Natural killer cell (primary cell): ENCODE data around the gene COL11A1. TPM values are rescaled to one million over a fixed set of nuclear protein-coding genes. Genes with fewer than 3 reads are reported as not detected.
"Not testable (repeated sequence)": the region's sequence is repeated elsewhere in the genome, so short reads cannot be mapped to it uniquely, and the experiment has no call there.

ENCODE experiments used
- ATAC-seq, 3 donors: fragments of 150-1000 bp in 2 of 3; fragments of 200-7000 bp in 1 of 3; cut with Tn5 transposase; 1 replicate in 1 of 3; 2 replicates in 2 of 3; pipeline ENCODE4 v1.10.0; 2021; ENCODE audit warnings: mild to moderate bottlenecking in 2 of 3, moderate library complexity in 2 of 3
- DNase-seq, 2 donors: peaks; one replicate each; pipeline versions ENCODE4 v3.0.0 to v3.0.0-alpha.2; 2013 to 2021; ENCODE audit warnings: mixed read lengths in 1 of 2
- H3K27ac ChIP-seq: one replicate; pipeline ENCODE4 v1.5.1; 2013; ENCODE audit warnings: mild to moderate bottlenecking, low read length
- H3K27me3 ChIP-seq: one replicate; pipeline ENCODE4 v1.6.1; 2013; ENCODE audit warnings: low read length; ENCODE audit not compliant: control insufficient read depth, insufficient read depth
- H3K36me3 ChIP-seq: one replicate; pipeline ENCODE4 v1.6.1; 2013; ENCODE audit warnings: low read length; ENCODE audit not compliant: control insufficient read depth, insufficient read depth
- H3K4me1 ChIP-seq: one replicate; pipeline ENCODE4 v1.6.1; 2013; ENCODE audit warnings: low read length; ENCODE audit not compliant: control insufficient read depth, insufficient read depth
- H3K4me3 ChIP-seq: one replicate; pipeline ENCODE4 v1.5.1; 2013; ENCODE audit warnings: low read length
- H3K9me3 ChIP-seq: one replicate; pipeline ENCODE4 v1.6.1; 2013; ENCODE audit warnings: low read length; ENCODE audit not compliant: control insufficient read depth, insufficient read depth
- H3K27ac Mint-ChIP-seq, 2 donors: one replicate each; pipeline ENCODE4 v1.8.0; 2022; ENCODE audit warnings: mild to moderate bottlenecking in 2 of 2, mixed read lengths in 2 of 2, moderate library complexity in 1 of 2
- H3K27me3 Mint-ChIP-seq, 2 donors: one replicate each; pipeline ENCODE4 v1.8.0; 2022; ENCODE audit warnings: low read depth in 2 of 2, mixed read lengths in 2 of 2
- H3K36me3 Mint-ChIP-seq: one replicate; pipeline ENCODE4 v1.8.0; 2022; ENCODE audit warnings: mixed read lengths
- H3K4me1 Mint-ChIP-seq, 2 donors: one replicate each; pipeline ENCODE4 v1.8.0; 2022; ENCODE audit warnings: mixed read lengths in 2 of 2
- H3K4me3 Mint-ChIP-seq: one replicate; pipeline ENCODE4 v1.8.0; 2022; ENCODE audit warnings: mild to moderate bottlenecking, moderate library complexity, mixed read lengths
- H3K9me3 Mint-ChIP-seq, 2 donors: one replicate each; pipeline ENCODE4 v1.8.0; 2022; ENCODE audit warnings: mixed read lengths in 2 of 2
- CTCF ChIP-seq: fragments of 200-600 bp; IDR thresholded peaks from one replicate; pipeline ENCODE4 v1.8.0; 2022; ENCODE audit warnings: antibody characterized with exemption
- WGBS: methylation state at CpG from one replicate; pipeline ENCODE4 v1.1.7; 2013; ENCODE audit warnings: missing lambda C conversion rate; ENCODE audit not compliant: insufficient coverage; 5-methylcytosine and 5-hydroxymethylcytosine counted together
- intact Hi-C: fragments of 100-400 bp; cut with micrococcal nuclease; formaldehyde crosslinking; loops from one replicate; pipeline ENCODE4 v1.14.2; 2022
- total RNA-seq, 4 donors: library from RNA; stranded (reverse); fragments of 120-200 nt in 1 of 4; gene quantifications; one replicate each; pipeline versions ENCODE4 v1.2.3 to v1.2.4, GENCODE V29; 2013 to 2022

Gene COL11A1
- total RNA-seq, 3 donors from 2014 or later (not counting 1 experiment from before 2014, with no cell fraction given) = not detected

GRCh38 chr1:103129255-103129654 is 20.9 kb upstream of the COL11A1 start:
- DNase-seq = no peak
- H3K9me3 Mint-ChIP-seq = peaks cover 2 to 3% of the 10 kb centered on the region in 2 donors
- no peaks in the 10 kb centered on the region for H3K27me3 ChIP-seq
- no peak overlapping the region for H3K4me3 ChIP-seq
- H3K9me3 ChIP-seq = no peaks in the 10 kb centered on the region
- H3K27ac Mint-ChIP-seq = no peak overlapping the region
- H3K4me1 Mint-ChIP-seq = no peaks in the 10 kb centered on the region
- no peaks in the 10 kb centered on the region for H3K4me1 ChIP-seq
- TF ChIP-seq CTCF = no peak
- intact Hi-C loops = no loop called here
- no peak overlapping the region for H3K4me3 Mint-ChIP-seq
- H3K36me3 ChIP-seq = no peaks in the 10 kb centered on the region
- H3K27ac ChIP-seq = no peak overlapping the region
- no CpG with 5 or more reads among the region's 1 CpG for WGBS
- no peaks in the 10 kb centered on the region for H3K27me3 Mint-ChIP-seq
- no peak for ATAC-seq
- H3K36me3 Mint-ChIP-seq = no peaks in the 10 kb centered on the region

- WGBS = no CpG with 5 or more reads among the region's 2 CpGs
- H3K4me1 ChIP-seq, H3K9me3 Mint-ChIP-seq, H3K9me3 ChIP-seq, H3K36me3 Mint-ChIP-seq, H3K27ac ChIP-seq, H3K4me1 Mint-ChIP-seq, DNase-seq, H3K27me3 Mint-ChIP-seq, H3K36me3 ChIP-seq, H3K4me3 ChIP-seq, ATAC-seq, H3K27me3 ChIP-seq, H3K27ac Mint-ChIP-seq, H3K4me3 Mint-ChIP-seq, intact Hi-C loops: not testable (repeated sequence)
Observed at GRCh38 chr1:103128256-103128655, 19.9 kb upstream of the COL11A1 start.

DNA sequence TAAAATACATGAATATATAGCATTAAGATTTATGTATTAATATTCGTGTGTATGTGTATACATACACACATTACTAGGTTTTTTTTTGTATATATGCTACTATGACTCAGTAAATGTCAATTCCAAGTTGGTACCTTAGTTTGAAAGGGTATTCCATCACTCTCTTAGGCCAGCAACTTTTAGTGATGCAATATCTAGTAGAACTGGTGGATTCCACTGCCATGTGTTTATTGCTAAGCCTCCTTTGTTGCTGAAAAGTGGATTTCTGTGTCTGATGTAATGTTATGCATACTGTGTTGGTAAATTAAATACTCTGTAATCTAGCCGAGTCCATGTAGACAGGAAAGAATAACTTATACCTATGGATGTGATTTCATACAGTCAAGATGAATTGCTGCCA is 16.9 kb upstream of the COL11A1 start:
- no peak overlapping the region for H3K27ac ChIP-seq
- intact Hi-C loops = no loop called here
- WGBS = 100% methylated on average over 1 of the region's 2 CpGs

DNA sequence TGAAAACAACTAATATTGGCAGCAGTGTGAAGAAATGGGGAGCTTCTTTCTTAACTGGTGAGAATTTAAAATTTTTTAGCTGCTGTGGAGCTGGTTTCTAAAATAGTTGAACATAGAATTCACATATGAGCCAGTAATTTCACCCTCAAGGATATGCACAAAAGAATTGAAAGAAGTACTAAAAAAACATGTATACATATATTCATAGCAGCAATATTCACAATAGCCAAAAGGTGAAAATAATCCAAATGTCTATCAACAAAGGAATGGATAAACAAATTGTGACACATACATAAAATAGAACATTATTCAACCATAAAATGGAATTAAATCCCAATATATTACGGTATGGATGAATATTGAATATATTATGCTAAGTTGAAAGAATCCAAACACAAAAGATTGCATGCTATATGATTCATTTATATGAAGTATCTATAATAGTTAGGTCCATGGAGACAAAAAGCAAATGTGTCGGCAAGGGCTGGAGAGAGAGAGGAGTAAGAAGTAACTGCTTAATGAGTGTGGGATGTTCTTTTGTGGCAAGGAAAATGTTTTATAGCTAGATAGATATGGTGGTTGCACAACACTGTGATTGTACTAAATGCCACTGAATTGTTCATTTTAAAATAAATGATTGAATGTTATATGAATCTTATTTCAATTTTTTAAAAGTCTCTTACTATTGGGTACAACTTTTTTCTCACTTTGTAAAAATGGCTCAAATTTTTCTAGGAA is 14.8 kb upstream of the COL11A1 start:
- WGBS = 100% methylated on average over 1 of the region's 2 CpGs
- no peaks in the 10 kb centered on the region for H3K4me1 Mint-ChIP-seq
- Histone ChIP-seq H3K4me3 (no peak overlapping the region), H3K36me3 (no peaks in the 10 kb centered on the region), H3K27ac (no peak overlapping the region), H3K4me1 (no peaks in the 10 kb centered on the region), H3K27me3 (no peaks in the 10 kb centered on the region), H3K9me3 (no peaks in the 10 kb centered on the region)
- TF ChIP-seq CTCF = no peak
- H3K9me3 Mint-ChIP-seq = peaks cover 6 to 8% of the 10 kb centered on the region in 2 donors
- DNase-seq = no peak
- ATAC-seq = no peak
- intact Hi-C loops = no loop called here
- H3K4me3 Mint-ChIP-seq = no peak overlapping the region
- no peak overlapping the region for H3K27ac Mint-ChIP-seq
- no peaks in the 10 kb centered on the region for H3K36me3 Mint-ChIP-seq
- no peaks in the 10 kb centered on the region for H3K27me3 Mint-ChIP-seq

More for the DNA sequence above, 16.9 kb upstream of the COL11A1 start:
- no peaks in the 10 kb centered on the region for H3K27me3 ChIP-seq
- DNase-seq (no peak), ATAC-seq (no peak)
- H3K9me3 Mint-ChIP-seq = peaks cover 2 to 8% of the 10 kb centered on the region in 2 donors
- H3K36me3 Mint-ChIP-seq = no peaks in the 10 kb centered on the region
- H3K4me1 ChIP-seq = no peaks in the 10 kb centered on the region
- H3K36me3 ChIP-seq = no peaks in the 10 kb centered on the region
- H3K4me3 Mint-ChIP-seq = no peak overlapping the region
- no peaks in the 10 kb centered on the region for H3K4me1 Mint-ChIP-seq
- H3K9me3 ChIP-seq = no peaks in the 10 kb centered on the region
- no peaks in the 10 kb centered on the region for H3K27me3 Mint-ChIP-seq
- no peak overlapping the region for H3K27ac Mint-ChIP-seq
- no peak overlapping the region for H3K4me3 ChIP-seq
- no peak for TF ChIP-seq CTCF
